ENCODE measurements around the gene PDGFRA.

Gene PDGFRA

GRCh38 chr4:54228961-54229501 is at the start of gene PDGFRA:
Gene PDGFRA (plus strand): TSS chr4:54229293. CDS start chr4:54258769, 29,476 bp downstream.
- DNase-seq (ENCODE audit: insufficient read length, low spot score) (no peak), FAIRE-seq (no peak)

GRCh38 chr4:54184581-54184980 is 44.5 kb upstream of the PDGFRA start:
- no peak for FAIRE-seq
- no peak for DNase-seq (ENCODE audit: insufficient read length, low spot score)

GRCh38 chr4:54185044-54185780 is 43.9 kb upstream of the PDGFRA start:
- FAIRE-seq, result no peak
- no peak for DNase-seq (ENCODE audit: insufficient read length, low spot score)

- DNase-seq (ENCODE audit: insufficient read length, low spot score), result no peak
Measured at GRCh38 chr4:54185866-54186265, 43.2 kb upstream of the PDGFRA start.

GRCh38 chr4:54186371-54186770 is 42.7 kb upstream of the PDGFRA start:
- FAIRE-seq (no peak), DNase-seq (ENCODE audit: insufficient read length, low spot score) (no peak)

More at GRCh38 chr4:54185866-54186265, 43.2 kb upstream of the PDGFRA start:
- FAIRE-seq, result no peak

GRCh38 chr4:54187148-54187547 is 41.9 kb upstream of the PDGFRA start:
- no peak for FAIRE-seq
- no peak for DNase-seq (ENCODE audit: insufficient read length, low spot score)

- DNase-seq (ENCODE audit: insufficient read length, low spot score) (no peak), FAIRE-seq (no peak)
Measured at GRCh38 chr4:54189140-54189539, 40.0 kb upstream of the PDGFRA start.

GRCh38 chr4:54192811-54193210 is 36.3 kb upstream of the PDGFRA start:
- DNase-seq (ENCODE audit: insufficient read length, low spot score), result no peak
- no peak for FAIRE-seq

GRCh38 chr4:54197926-54198325 is 31.2 kb upstream of the PDGFRA start:
- no peak for DNase-seq (ENCODE audit: insufficient read length, low spot score)
- FAIRE-seq, result no peak

- FAIRE-seq (no peak), DNase-seq (ENCODE audit: insufficient read length, low spot score) (no peak)
Measured at GRCh38 chr4:54199919-54200318, 29.2 kb upstream of the PDGFRA start.

GRCh38 chr4:54209617-54210016 is 19.5 kb upstream of the PDGFRA start:
- FAIRE-seq (no peak), DNase-seq (ENCODE audit: insufficient read length, low spot score) (no peak)

GRCh38 chr4:54213001-54213400 is 16.1 kb upstream of the PDGFRA start:
- DNase-seq (ENCODE audit: insufficient read length, low spot score) (no peak), FAIRE-seq (no peak)

- no peak for DNase-seq (ENCODE audit: insufficient read length, low spot score)
Measured at GRCh38 chr4:54213761-54214160, 15.3 kb upstream of the PDGFRA start.

GRCh38 chr4:54215379-54216077 is 13.6 kb upstream of the PDGFRA start:
- FAIRE-seq (no peak), DNase-seq (ENCODE audit: insufficient read length, low spot score) (no peak)

More at GRCh38 chr4:54213761-54214160, 15.3 kb upstream of the PDGFRA start:
- FAIRE-seq, result no peak

- DNase-seq (ENCODE audit: insufficient read length, low spot score) (peak; percentile 70), FAIRE-seq (no peak)
Measured at GRCh38 chr4:54217642-54218495, 11.2 kb upstream of the PDGFRA start.

GRCh38 chr4:54218736-54219135 is 10.4 kb upstream of the PDGFRA start:
- no peak for DNase-seq (ENCODE audit: insufficient read length, low spot score)
- FAIRE-seq, result no peak

GRCh38 chr4:54224996-54225597 is 4.0 kb upstream of the PDGFRA start:
- DNase-seq (ENCODE audit: insufficient read length, low spot score) (no peak), FAIRE-seq (no peak)

- DNase-seq (ENCODE audit: insufficient read length, low spot score), result no peak
Measured at GRCh38 chr4:54225598-54226403, 3.3 kb upstream of the PDGFRA start.

GRCh38 chr4:54226404-54227255 is 2.5 kb upstream of the PDGFRA start:
- DNase-seq (ENCODE audit: insufficient read length, low spot score), result no peak
- no peak for FAIRE-seq

More at GRCh38 chr4:54225598-54226403, 3.3 kb upstream of the PDGFRA start:
- FAIRE-seq, result no peak
